ENCODE data around the gene RBKS. TPM values are rescaled to one million over a fixed set of nuclear protein-coding genes. Genes with fewer than 3 reads are reported as not detected.

RBKS gene
- total RNA-seq, 4 donors from 2014 or later, result 1.5 to 3.1 (median 2.1) TPM

GRCh38 chr2:27921880-27922547, 31.8 kb upstream of the RBKS start:
- no peak for TF ChIP-seq CTCF (IDR thresholded peaks at IDR 0.05; ENCODE audit: low read depth)

- no peak for TF ChIP-seq CTCF (IDR thresholded peaks at IDR 0.05; ENCODE audit: low read depth)
Observed at GRCh38 chr2:27921424-27921823, 31.2 kb upstream of the RBKS start.

- TF ChIP-seq CTCF (IDR thresholded peaks at IDR 0.05; ENCODE audit: low read depth), result no peak
Observed at GRCh38 chr2:27920148-27920885, 30.1 kb upstream of the RBKS start.

DNA sequence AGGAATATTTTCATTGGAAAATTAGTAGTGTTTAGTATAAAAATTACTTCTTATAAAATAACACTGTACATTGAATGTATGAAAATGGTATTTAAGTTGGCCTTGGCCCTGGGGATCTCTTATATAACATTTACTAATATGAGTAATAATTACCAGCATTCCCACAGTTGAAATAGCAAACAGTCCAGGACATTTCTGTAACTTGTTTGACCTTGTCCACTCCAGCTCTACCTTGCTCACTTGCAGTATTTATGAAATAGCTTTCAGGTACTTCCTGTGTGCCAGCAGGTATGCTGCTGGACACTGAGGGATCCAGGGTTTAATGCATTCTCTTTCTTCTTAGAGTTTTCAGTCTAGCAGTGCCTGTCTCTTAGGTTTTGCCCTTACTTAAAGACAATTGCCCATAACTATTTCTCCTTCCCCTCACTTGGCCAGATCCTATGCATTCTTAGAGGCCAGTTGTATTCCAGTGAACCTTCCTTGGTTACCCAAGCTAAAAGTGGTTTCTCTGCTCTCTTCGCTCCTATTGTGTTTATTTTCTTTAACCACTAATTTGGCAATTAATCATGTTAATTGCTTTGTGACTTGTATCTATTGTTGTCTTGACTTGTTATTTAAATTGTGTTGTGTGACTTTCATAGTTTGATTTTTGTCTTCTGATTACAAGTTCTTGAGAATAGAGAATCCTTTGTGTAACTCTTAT, 26.3 kb upstream of the RBKS start:
- TF ChIP-seq CTCF (IDR thresholded peaks at IDR 0.05; ENCODE audit: low read depth), result no peak

GRCh38 chr2:27915874-27916273, 25.7 kb upstream of the RBKS start:
- TF ChIP-seq CTCF (IDR thresholded peaks at IDR 0.05; ENCODE audit: low read depth), result no peak

GRCh38 chr2:27915191-27915590, 25.0 kb upstream of the RBKS start:
- no peak for TF ChIP-seq CTCF (IDR thresholded peaks at IDR 0.05; ENCODE audit: low read depth)

DNA sequence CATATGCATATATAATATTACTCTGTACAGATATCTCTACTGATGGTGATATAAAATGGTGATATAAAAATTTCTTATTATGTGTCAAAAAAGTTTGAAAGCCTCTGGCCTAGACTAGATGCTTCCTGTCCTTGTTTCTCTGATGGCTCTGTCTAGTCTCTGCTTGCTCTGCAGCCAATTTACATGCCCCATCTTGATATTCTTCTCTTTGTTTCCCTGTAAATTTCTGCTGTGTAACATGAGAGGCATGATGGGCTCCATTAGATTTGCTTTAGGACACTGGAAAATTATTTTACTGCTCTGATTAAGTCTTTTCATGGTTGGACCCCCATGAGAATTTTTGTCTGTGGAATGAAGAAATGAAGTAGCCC, 24.6 kb upstream of the RBKS start:
- TF ChIP-seq CTCF (IDR thresholded peaks at IDR 0.05; ENCODE audit: low read depth), result no peak
